Measurements from ENCODE around the gene MGAT5B. TPM values are rescaled to one million over a fixed set of nuclear protein-coding genes. Genes with fewer than 3 reads are reported as not detected.

Gene MGAT5B
- total RNA-seq, 1 experiment from 2014 or later: 4.4 TPM

GRCh38 chr17:76995387-76996105 lies 127.3 kb downstream of the MGAT5B start:
- ChIA-PET RAD21 (ENCODE audit: low non-redundant PET in 1 of 2, low total read pairs in 2 of 2, uncharacterized antibody in 2 of 2, unreplicated experiment in 2 of 2) (no interaction called here), POLR2A (no interaction called here), CTCF (no interaction called here)
- H3K27me3 ChIP-seq (ENCODE audit: insufficient read depth, low read length): peaks cover 4% of the 10 kb centered on the region; the same call in 1 of the 2 replicates
- H3K4me3 ChIP-seq (replicated peaks in 1 of 2; ENCODE audit: low read depth in 1 of 2, low read length in 2 of 2): no peak overlapping the region
- no peak overlapping the region for H2AFZ ChIP-seq (ENCODE audit: low read depth, low read length, poor library complexity, severe bottlenecking)
- no peaks in the 10 kb centered on the region for H3K9me3 ChIP-seq (ENCODE audit: control insufficient read depth in 1 of 2, insufficient read depth in 1 of 2, low read depth in 1 of 2, low read length in 2 of 2)
- H3K79me2 ChIP-seq (ENCODE audit: insufficient read depth, low read length): no peaks in the 10 kb centered on the region
- no TSS peak for BruUV-seq (replicated peaks)
- no peaks in the 10 kb centered on the region for H4K20me1 ChIP-seq (ENCODE audit: insufficient read depth)
- DNase-seq (ENCODE audit: low read depth, low spot score): no peak
- H3K9me2 ChIP-seq (ENCODE audit: insufficient read depth): no peaks in the 10 kb centered on the region
- no peak for TF ChIP-seq EZH2phosphoT487 (IDR thresholded peaks at IDR 0.05; ENCODE audit: borderline replicate concordance)
- no peak overlapping the region for H3K4me2 ChIP-seq (ENCODE audit: low read length)
- ATAC-seq: no peak
- H3K9ac ChIP-seq (ENCODE audit: low read length): no peak overlapping the region
- no peak overlapping the region for H3K27ac ChIP-seq (ENCODE audit: low read depth, low read length)
- intact Hi-C loops (cut with micrococcal nuclease): no loop called here
- H3K36me3 ChIP-seq (ENCODE audit: control insufficient read depth in 1 of 2, insufficient read depth in 2 of 2, low read length in 2 of 2): no peaks in the 10 kb centered on the region
- no peaks in the 10 kb centered on the region; a peak in 1 of 4 replicates for H3K4me1 ChIP-seq (ENCODE audit: control insufficient read depth in 1 of 2, insufficient read depth in 2 of 2, low read length in 2 of 2)

GRCh38 chr17:76996741-76997694 lies 128.8 kb downstream of the MGAT5B start:
- H3K4me1 ChIP-seq (ENCODE audit: control insufficient read depth in 1 of 2, insufficient read depth in 2 of 2, low read length in 2 of 2): peaks cover 5 to 9% of the 10 kb centered on the region in 2 experiments
- intact Hi-C loops (cut with micrococcal nuclease): no loop called here
- no TSS peak for BruUV-seq (replicated peaks)
- no peak for ATAC-seq
- ChIA-PET POLR2A (no interaction called here), CTCF (no interaction called here), RAD21 (ENCODE audit: low non-redundant PET in 1 of 2, low total read pairs in 2 of 2, uncharacterized antibody in 2 of 2, unreplicated experiment in 2 of 2) (no interaction called here)
- H3K9me2 ChIP-seq (ENCODE audit: insufficient read depth): no peaks in the 10 kb centered on the region
- H4K20me1 ChIP-seq (ENCODE audit: insufficient read depth): no peaks in the 10 kb centered on the region
- H3K9ac ChIP-seq (ENCODE audit: low read length): no peak overlapping the region
- no peaks in the 10 kb centered on the region for H3K9me3 ChIP-seq (ENCODE audit: control insufficient read depth in 1 of 2, insufficient read depth in 1 of 2, low read depth in 1 of 2, low read length in 2 of 2)
- H3K4me3 ChIP-seq (replicated peaks in 1 of 2; ENCODE audit: low read depth in 1 of 2, low read length in 2 of 2): no peak overlapping the region
- no peak overlapping the region for H3K4me2 ChIP-seq (ENCODE audit: low read length)
- no peak overlapping the region for H3K27ac ChIP-seq (ENCODE audit: low read depth, low read length)
- no peaks in the 10 kb centered on the region for H3K36me3 ChIP-seq (ENCODE audit: control insufficient read depth in 1 of 2, insufficient read depth in 2 of 2, low read length in 2 of 2)
- peaks cover 4% of the 10 kb centered on the region; the same call in 1 of the 2 replicates for H3K27me3 ChIP-seq (ENCODE audit: insufficient read depth, low read length)
- DNase-seq (ENCODE audit: low read depth, low spot score): no peak
- no peak overlapping the region for H2AFZ ChIP-seq (ENCODE audit: low read depth, low read length, poor library complexity, severe bottlenecking)
- no peaks in the 10 kb centered on the region for H3K79me2 ChIP-seq (ENCODE audit: insufficient read depth, low read length)
- TF ChIP-seq ZBTB33 (IDR thresholded peaks at IDR 0.05; ENCODE audit: extremely low read depth, insufficient replicate concordance, low read length) (no peak), ZFX (IDR thresholded peaks at IDR 0.05) (no peak), REST (IDR thresholded peaks at IDR 0.05; ENCODE audit: low read depth) (no peak), SRF (IDR thresholded peaks at IDR 0.05; ENCODE audit: low read depth) (no peak), CTCF (IDR thresholded peaks at IDR 0.05 in 2 of 3, conservative IDR thresholded peaks at IDR 0.05 in 1 of 3; ENCODE audit: borderline replicate concordance in 1 of 3, insufficient read depth in 1 of 3, low read depth in 2 of 3, low read length in 2 of 3) (no peak), ELF1 (IDR thresholded peaks at IDR 0.05; ENCODE audit: borderline replicate concordance, low read depth) (no peak), CBX3 (IDR thresholded peaks at IDR 0.05; ENCODE audit: low read depth) (no peak)
